H1 (cell line): ENCODE measurements around the gene POLN. TPM values are rescaled to one million over a fixed set of nuclear protein-coding genes. Genes with fewer than 3 reads are reported as not detected.
A peak's percentile ranks its signal among the peaks of the same experiment; 100 is the strongest.

Experiments
- CTCF ChIA-PET: fragments of 300-600 bp; sonication (Branson Sonifier 250); formaldehyde crosslinking; loops from one replicate; lab custom pipeline; 2021; ENCODE audit not compliant: partially characterized antibody; lab: Charles Lee
- POLR2A ChIA-PET: fragments of 300-600 bp; sonication (Branson Sonifier 250); formaldehyde crosslinking; loops from one replicate; lab custom pipeline; 2021; ENCODE audit warnings: inconsistent platforms; ENCODE audit not compliant: partially characterized antibody; lab: Charles Lee
- DNase-seq, 2 experiments: peaks; one replicate each; pipeline versions ENCODE4 v3.0.0 to v3.0.0-alpha.2; 2010 to 2022; ENCODE audit warnings: low spot score in 2 of 2, low read depth in 1 of 2, mixed read lengths in 1 of 2
- FAIRE-seq: peaks from 2 replicates; lab custom pipeline; 2011; peaks lifted over from hg19 to GRCh38; lab: Jason Lieb, UNC
- H2AFZ ChIP-seq: 2 replicates; pipeline ENCODE4 v1.8.1; 2012; ENCODE audit warnings: low read length, inconsistent platforms
- H2AK5ac ChIP-seq: 2 replicates; pipeline ENCODE4 v1.6.1; 2013; ENCODE audit warnings: low read depth, low read length
- H2BK120ac ChIP-seq: replicated peaks from 2 replicates; pipeline ENCODE3; 2013; ENCODE audit warnings: low read depth, low read length, inconsistent platforms
- H2BK12ac ChIP-seq: 2 replicates; pipeline ENCODE4 v1.6.1; 2013; ENCODE audit warnings: low read depth, low read length
- H2BK15ac ChIP-seq: 2 replicates; pipeline ENCODE4 v1.6.1; 2013; ENCODE audit warnings: low read length
- H2BK20ac ChIP-seq: 2 replicates; pipeline ENCODE4 v1.6.1; 2013; ENCODE audit warnings: low read length
- H2BK5ac ChIP-seq: 2 replicates; pipeline ENCODE4 v1.6.1; 2013; ENCODE audit warnings: low read depth, low read length
- H3K14ac ChIP-seq: 2 replicates; pipeline ENCODE4 v1.6.1; 2013; ENCODE audit warnings: inconsistent platforms; ENCODE audit not compliant: insufficient read length
- H3K18ac ChIP-seq: 2 replicates; pipeline ENCODE4 v1.6.1; 2013; ENCODE audit warnings: low read length; ENCODE audit errors: extremely low read depth
- H3K23ac ChIP-seq: 2 replicates; pipeline ENCODE4 v1.6.1; 2013; ENCODE audit warnings: inconsistent platforms; ENCODE audit not compliant: insufficient read length
- H3K23me2 ChIP-seq: 2 replicates; pipeline ENCODE4 v1.6.1; 2013; ENCODE audit warnings: low read depth, low read length
- H3K27ac ChIP-seq: 2 replicates; pipeline ENCODE4 v1.6.1; 2011; ENCODE audit warnings: low read depth, low read length, inconsistent platforms
- H3K27me3 ChIP-seq, 4 experiments: replicated peaks in 1 of 4; 1 replicate in 1 of 4; 2 replicates in 3 of 4; pipeline versions ENCODE4 v1.6.1 to v1.8.1; 2011 to 2013; ENCODE audit warnings: low read length in 3 of 4, mild to moderate bottlenecking in 3 of 4, inconsistent platforms in 2 of 4, mixed read lengths in 2 of 4, moderate library complexity in 1 of 4; ENCODE audit not compliant: control insufficient read depth in 3 of 4, insufficient read depth in 3 of 4; ENCODE audit errors: extremely low read depth in 1 of 4
- H3K36me3 ChIP-seq, 4 experiments: 2 replicates each; pipeline versions ENCODE4 v1.6.1 to v1.8.1; 2011 to 2013; ENCODE audit warnings: mild to moderate bottlenecking in 4 of 4, low read length in 3 of 4, moderate library complexity in 2 of 4, control low read depth in 1 of 4, inconsistent platforms in 1 of 4; ENCODE audit not compliant: insufficient read depth in 4 of 4, control insufficient read depth in 2 of 4
- H3K4ac ChIP-seq: replicated peaks from 2 replicates; pipeline ENCODE3; 2013; ENCODE audit warnings: low read length, low read depth, mixed read lengths, inconsistent platforms; ENCODE audit not compliant: insufficient read length
- H3K4me1 ChIP-seq, 4 experiments: replicated peaks in 1 of 4; 1 replicate in 1 of 4; 2 replicates in 3 of 4; pipeline versions ENCODE4 v1.6.1 to v1.8.1; 2011 to 2013; ENCODE audit warnings: low read length in 3 of 4, inconsistent platforms in 2 of 4, mixed read lengths in 1 of 4; ENCODE audit not compliant: insufficient read depth in 4 of 4, control insufficient read depth in 3 of 4
- H3K4me2 ChIP-seq, 2 experiments: 2 replicates each; pipeline versions ENCODE4 v1.6.1 to v1.8.1; 2011 to 2013; ENCODE audit warnings: low read depth in 2 of 2, low read length in 2 of 2, control low read depth in 1 of 2, inconsistent platforms in 1 of 2, mild to moderate bottlenecking in 1 of 2; ENCODE audit not compliant: insufficient read depth in 1 of 2
- H3K4me3 ChIP-seq, 4 experiments: fragments of 200-600, 300-600 bp in 1 of 4; sonication (generic), shearing (Covaris generic), sonication (Bioruptor Twin) in 1 of 4; 2 replicates each; pipeline versions ENCODE4 v1.5.1 to v1.8.1; 2011 to 2016; ENCODE audit warnings: low read length in 4 of 4, low read depth in 3 of 4, control low read depth in 2 of 4, inconsistent platforms in 2 of 4, mild to moderate bottlenecking in 2 of 4, mixed read lengths in 1 of 4, moderate library complexity in 1 of 4; ENCODE audit not compliant: insufficient read depth in 2 of 4; ENCODE audit errors: extremely low read depth in 1 of 4
- H3K56ac ChIP-seq: replicated peaks from 2 replicates; pipeline ENCODE3; 2013; ENCODE audit warnings: low read depth, mild to moderate bottlenecking, mixed read lengths, low read length, inconsistent platforms; ENCODE audit not compliant: insufficient read length
- H3K79me1 ChIP-seq: 2 replicates; pipeline ENCODE4 v1.6.1; 2013; ENCODE audit warnings: low read depth, low read length, control low read depth
- H3K79me2 ChIP-seq, 2 experiments: 2 replicates each; pipeline versions ENCODE4 v1.6.1 to v1.8.1; 2012 to 2013; ENCODE audit warnings: low read length in 2 of 2, mild to moderate bottlenecking in 2 of 2, inconsistent platforms in 1 of 2; ENCODE audit not compliant: insufficient read depth in 2 of 2, control insufficient read depth in 1 of 2
- H3K9ac ChIP-seq, 4 experiments: replicated peaks in 1 of 4; 1 replicate in 1 of 4; 2 replicates in 3 of 4; pipeline versions ENCODE4 v1.6.1 to v1.8.1; 2011 to 2013; ENCODE audit warnings: low read depth in 3 of 4, low read length in 3 of 4, control low read depth in 2 of 4, mild to moderate bottlenecking in 2 of 4, moderate library complexity in 2 of 4, inconsistent platforms in 1 of 4; ENCODE audit errors: extremely low read depth in 1 of 4
- H3K9me3 ChIP-seq, 2 experiments: 2 replicates each; pipeline versions ENCODE4 v1.6.1 to v1.8.1; 2012 to 2013; ENCODE audit warnings: mild to moderate bottlenecking in 2 of 2, moderate library complexity in 2 of 2, control low read depth in 1 of 2, inconsistent platforms in 1 of 2, low read depth in 1 of 2, low read length in 1 of 2, mixed read lengths in 1 of 2; ENCODE audit not compliant: insufficient read depth in 2 of 2
- H4K20me1 ChIP-seq, 2 experiments: replicated peaks in 1 of 2; 2 replicates each; pipeline versions ENCODE3 to v1.8.1; 2011 to 2013; ENCODE audit warnings: inconsistent platforms in 2 of 2, low read length in 2 of 2, mild to moderate bottlenecking in 1 of 2; ENCODE audit not compliant: insufficient read depth in 2 of 2, control insufficient read depth in 1 of 2
- H4K5ac ChIP-seq: 2 replicates; pipeline ENCODE4 v1.6.1; 2013; ENCODE audit warnings: low read length, low read depth, mixed read lengths, inconsistent platforms; ENCODE audit not compliant: insufficient read length
- H4K8ac ChIP-seq: 2 replicates; pipeline ENCODE4 v1.8.0; 2013; ENCODE audit warnings: mild to moderate bottlenecking, moderate library complexity, low read length, inconsistent platforms; ENCODE audit not compliant: insufficient read depth; ENCODE audit errors: extremely low read depth
- H4K91ac ChIP-seq: replicated peaks from 2 replicates; pipeline ENCODE3; 2013; ENCODE audit warnings: low read length, mixed read lengths, inconsistent platforms; ENCODE audit not compliant: insufficient read length
- ATF2 ChIP-seq: IDR thresholded peaks from 2 replicates; pipeline ENCODE4 v1.6.1; 2012; ENCODE audit warnings: low read length, inconsistent platforms
- GTF2F1 ChIP-seq: IDR thresholded peaks from 2 replicates; pipeline ENCODE4 v1.6.1; 2012; ENCODE audit warnings: low read depth, low read length, improper control_type of control experiment, borderline replicate concordance
- KDM4A ChIP-seq: IDR thresholded peaks from one replicate; pipeline ENCODE4 v1.7.1; 2012; ENCODE audit warnings: low read depth, mild to moderate bottlenecking, moderate library complexity, low read length, inconsistent platforms; ENCODE audit not compliant: severe bottlenecking
- RNF2 ChIP-seq: fragments of 200-900, 300-1000 bp; sonication (generic); IDR thresholded peaks from 2 replicates; pipeline ENCODE4 v1.7.1; 2016; ENCODE audit warnings: borderline replicate concordance, low read depth, mild to moderate bottlenecking, antibody characterized with exemption, low read length; ENCODE audit not compliant: poor library complexity, severe bottlenecking; ENCODE audit errors: missing control alignments
- SIX5 ChIP-seq: IDR thresholded peaks from 2 replicates; pipeline ENCODE4 v1.6.1; 2011; ENCODE audit warnings: mild to moderate bottlenecking, low read depth, low read length
- TEAD4 ChIP-seq: IDR thresholded peaks from 2 replicates; pipeline ENCODE4 v1.6.1; 2012; ENCODE audit warnings: low read depth, low read length, inconsistent platforms, mixed read lengths
- WGBS, 2 experiments: shearing (Covaris generic) in 1 of 2; methylation state at CpG; one replicate each; pipeline versions ENCODE4 v1.1.6 to v1.1.7; 2013 to 2015; ENCODE audit warnings: low lambda C conversion rate in 2 of 2, mixed read lengths in 2 of 2, inconsistent platforms in 1 of 2, low coverage in 1 of 2, missing lambda C conversion rate in 1 of 2; ENCODE audit not compliant: insufficient replicate concordance in 2 of 2, insufficient coverage in 1 of 2, insufficient read length in 1 of 2; ENCODE audit errors: extremely low coverage in 1 of 2, missing lambda C conversion rate in 1 of 2; 5-methylcytosine and 5-hydroxymethylcytosine counted together
- polyA plus RNA-seq, 7 experiments: library from polyadenylated mRNA; depleted of rRNA in 3 of 7; stranded (reverse) in 5 of 7; unstranded in 2 of 7; fragments of >200 nt in 5 of 7; fragments of 200-250 nt in 2 of 7; gene quantifications; 1 replicate in 5 of 7; 2 replicates in 1 of 7; 4 replicates in 1 of 7; pipeline versions ENCODE4 v1.2.1 to v1.2.3, GENCODE V29; 2011 to 2013; ENCODE audit warnings: missing spikeins in 2 of 7, mixed read lengths in 2 of 7
- total RNA-seq: library from RNA; stranded (reverse); fragmentation: NEBNext Ultra II Directional; extraction: Animal tissue kit (Norgen Biotek cat#: 25700); gene quantifications from 2 replicates; pipeline ENCODE4 v1.2.1, GENCODE V29; 2021

The POLN gene
- total and polyA plus RNA-seq, 2 of the 8 experiments (the other 6 are each of a cell fraction or from before 2014, with no cell fraction given): 0.98 to 1.5 TPM

- no peak overlapping the region for H3K56ac ChIP-seq
- DNase-seq (peak in 1 of 2 experiments; percentile 69), FAIRE-seq (no peak)
- H3K36me3 ChIP-seq: no peaks in the 10 kb centered on the region; a peak in 1 of 8 replicates
- no peaks in the 10 kb centered on the region for H3K79me2 ChIP-seq
- H3K4me3 ChIP-seq: peak overlapping the region; percentile 48 to 72 (median 58)
- POLR2A ChIA-PET: interaction anchor here (0.9 to 1.0 kb wide), 2 partner anchors 10 to 18 kb away, joined by 3 to 4 read pairs; no protein-coding TSS in a partner anchor
- CTCF ChIA-PET: no interaction called here
- H3K27me3 ChIP-seq: peaks cover 21 to 52% (median 42%) of the 10 kb centered on the region in 4 experiments
- no peak overlapping the region for H2AFZ ChIP-seq
- H2BK20ac ChIP-seq: no peak overlapping the region
- H3K23me2 ChIP-seq: peaks cover 12% of the 10 kb centered on the region; the same call in 1 of the 2 replicates
- no peak overlapping the region for H2AK5ac ChIP-seq
- H3K18ac ChIP-seq: no peak overlapping the region
- TF ChIP-seq GTF2F1: no peak
- TF ChIP-seq RNF2: no peak
- no peak for TF ChIP-seq KDM4A
- TF ChIP-seq TEAD4: no peak
- no peak for TF ChIP-seq ATF2
- no peak for TF ChIP-seq SIX5
- no peak overlapping the region for H2BK5ac ChIP-seq
- H4K8ac ChIP-seq: peak overlapping the region; percentile 25
- H3K27ac ChIP-seq: no peak overlapping the region
- 9% methylated on average over 16 of the region's 91 CpGs; no CpG with 5 or more reads in 1 of the 2 experiments for WGBS, 2 experiments
- peak overlapping the region; percentile 47 to 73 for H3K4me2 ChIP-seq
- no peak overlapping the region for H3K9ac ChIP-seq
- no peak overlapping the region for H2BK15ac ChIP-seq
- H3K4ac ChIP-seq: no peak overlapping the region
- H3K9me3 ChIP-seq: peaks cover 0 to 8% of the 10 kb centered on the region in 2 experiments; a peak in 1 of 4 replicates
- H4K20me1 ChIP-seq: peaks cover 0 to 7% of the 10 kb centered on the region in 2 experiments
- no peak overlapping the region for H4K91ac ChIP-seq
- no peak overlapping the region for H3K23ac ChIP-seq
- no peaks in the 10 kb centered on the region for H3K79me1 ChIP-seq
- peaks cover 0 to 8% (median 3%) of the 10 kb centered on the region in 4 experiments; a peak in 5 of 7 replicates for H3K4me1 ChIP-seq
- no peak overlapping the region for H2BK12ac ChIP-seq
- no peak overlapping the region for H3K14ac ChIP-seq
- H2BK120ac ChIP-seq: no peak overlapping the region
- H4K5ac ChIP-seq: no peak overlapping the region
These were observed 201.3 kb downstream of the POLN start for GRCh38 chr4:2040391-2041238.
